ENCODE results near the gene RCE1.

The RCE1 gene

DNA sequence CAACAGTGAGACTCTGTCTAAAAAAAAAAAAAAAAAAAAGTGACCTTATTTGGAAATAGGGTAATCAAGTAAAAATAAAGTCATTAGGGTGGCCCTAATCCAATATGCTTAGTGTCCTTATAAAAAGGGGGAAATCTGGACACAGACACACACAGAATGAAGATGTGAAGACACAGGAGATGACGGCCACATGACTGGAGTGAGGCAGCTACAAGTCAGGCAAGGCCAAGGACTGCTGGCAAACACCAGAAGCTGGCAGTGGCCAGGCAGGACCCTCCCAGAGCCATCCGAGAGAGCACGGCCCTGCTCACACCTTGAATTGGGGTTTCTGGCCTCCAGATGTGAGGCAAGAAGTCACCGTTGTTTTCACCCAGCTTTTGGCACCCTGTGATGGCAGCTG, 42.2 kb downstream of the RCE1 start:
- DNase-seq (ENCODE audit: low read depth in 4 of 4, low spot score in 1 of 4): no peak

DNA sequence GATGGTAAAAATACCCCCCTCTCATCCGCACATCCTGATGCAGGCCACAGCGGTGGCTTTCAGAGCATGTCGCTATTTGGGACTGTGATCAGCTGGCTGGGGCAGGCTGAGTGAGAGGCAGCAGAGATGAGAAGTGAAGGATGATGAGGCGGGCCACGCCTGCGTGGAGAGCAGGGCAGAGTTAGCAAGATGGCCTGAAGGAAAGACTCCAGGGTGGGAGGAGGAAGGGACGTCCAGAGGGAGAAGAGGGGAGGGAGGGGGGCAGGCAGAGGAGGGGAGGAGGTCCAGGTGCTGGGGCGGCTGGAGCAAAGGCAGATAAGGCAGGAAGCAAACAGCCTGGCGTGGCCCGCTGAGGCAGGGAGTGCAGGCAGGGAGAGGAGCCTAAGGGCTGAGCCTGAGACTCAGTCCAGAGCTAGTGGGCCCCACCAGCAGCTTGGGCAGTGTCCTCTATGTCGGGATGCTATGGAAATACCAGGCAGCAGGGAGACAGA, 42.8 kb downstream of the RCE1 start:
- DNase-seq (ENCODE audit: low read depth in 4 of 4, low spot score in 1 of 4): no peak

DNA sequence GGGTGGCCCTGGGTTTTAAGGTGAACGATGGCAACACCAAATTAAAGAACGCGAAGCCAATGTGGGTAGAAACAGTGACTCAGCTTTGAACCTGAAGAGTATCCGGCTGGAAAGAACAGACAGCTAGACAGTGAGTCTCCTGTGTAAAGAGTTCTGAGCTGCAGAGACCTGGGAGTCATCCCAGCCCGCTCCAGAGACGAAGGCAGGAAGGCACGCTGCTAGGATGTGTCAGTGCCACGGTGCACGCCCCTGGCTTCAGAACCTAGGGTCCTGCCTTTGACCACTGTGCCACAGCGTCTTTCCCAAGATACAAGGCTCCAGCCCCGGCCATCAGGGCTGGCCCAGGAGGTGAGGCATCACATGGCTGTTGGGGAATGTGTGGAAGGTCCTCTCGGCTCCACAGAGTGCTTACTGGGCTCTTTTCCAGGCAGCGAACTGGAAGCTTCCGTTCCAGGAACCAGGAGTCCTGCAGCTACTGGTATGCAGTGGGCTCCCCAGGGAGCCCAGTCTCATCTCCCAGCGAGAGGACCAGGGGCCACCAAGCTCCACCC, 43.5 kb downstream of the RCE1 start:
- DNase-seq (ENCODE audit: low read depth in 4 of 4, low spot score in 1 of 4): no peak

DNA sequence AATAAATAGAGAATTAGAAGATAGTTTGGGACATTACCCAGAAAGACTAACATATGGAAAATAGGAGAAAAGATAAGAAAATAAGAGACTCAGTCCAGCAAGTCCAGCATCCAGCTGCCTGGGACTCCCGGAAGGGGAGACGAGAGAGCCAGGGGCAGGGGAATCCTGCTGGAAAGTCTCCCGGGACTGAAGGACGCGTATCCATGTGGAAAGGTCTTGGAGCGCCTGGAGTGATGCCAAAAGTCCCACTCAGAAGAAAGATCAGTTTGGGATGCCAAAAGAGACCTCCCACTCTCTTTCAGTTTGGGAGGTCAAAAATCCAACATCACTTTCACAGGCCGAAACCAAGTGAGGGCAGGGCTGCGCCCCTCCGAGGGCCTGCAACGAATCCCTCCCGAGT, 44.3 kb downstream of the RCE1 start:
- no peak for DNase-seq (ENCODE audit: low read depth in 4 of 4, low spot score in 1 of 4)

DNA sequence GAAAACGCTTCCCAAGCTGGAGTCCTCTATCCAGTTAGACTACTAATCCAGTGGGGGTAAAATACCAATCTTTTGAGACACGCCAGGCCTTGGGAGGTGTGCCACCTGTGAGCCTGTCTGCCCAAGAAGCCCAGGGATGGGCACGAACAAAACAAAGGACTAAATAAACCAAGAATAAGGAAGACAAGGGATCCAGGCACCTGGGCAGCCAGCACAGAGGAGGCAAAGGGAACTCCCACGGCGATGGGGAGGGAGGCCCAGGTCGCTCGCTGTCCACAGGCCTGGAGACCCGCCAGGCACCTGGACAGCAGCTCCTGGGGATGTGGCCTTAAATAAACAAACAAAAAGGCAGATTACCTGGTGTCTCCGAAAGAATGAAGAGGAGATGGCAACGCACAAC, 45.0 kb downstream of the RCE1 start:
- no peak for DNase-seq (ENCODE audit: low read depth in 4 of 4, low spot score in 1 of 4)

DNA sequence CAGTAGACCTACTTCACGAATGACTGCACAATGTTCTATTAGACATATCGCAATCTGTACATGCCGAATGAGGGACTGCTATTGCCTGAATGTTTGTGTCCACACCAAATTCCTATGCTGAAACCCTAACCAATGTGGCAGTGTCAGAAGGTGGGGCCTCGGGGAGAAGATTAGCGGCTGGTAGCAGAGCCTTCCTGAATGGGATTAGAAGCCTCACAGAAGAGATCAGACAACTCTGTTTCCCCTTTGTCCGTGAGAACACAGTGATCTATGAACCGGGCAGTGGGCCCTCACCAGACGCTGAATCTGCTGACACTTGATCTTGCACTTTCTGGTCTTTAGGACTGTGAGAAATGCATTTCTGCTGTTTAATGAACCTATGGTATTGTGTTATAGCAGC, 46.7 kb downstream of the RCE1 start:
- no peak for DNase-seq (ENCODE audit: low read depth in 4 of 4, low spot score in 1 of 4)

DNA sequence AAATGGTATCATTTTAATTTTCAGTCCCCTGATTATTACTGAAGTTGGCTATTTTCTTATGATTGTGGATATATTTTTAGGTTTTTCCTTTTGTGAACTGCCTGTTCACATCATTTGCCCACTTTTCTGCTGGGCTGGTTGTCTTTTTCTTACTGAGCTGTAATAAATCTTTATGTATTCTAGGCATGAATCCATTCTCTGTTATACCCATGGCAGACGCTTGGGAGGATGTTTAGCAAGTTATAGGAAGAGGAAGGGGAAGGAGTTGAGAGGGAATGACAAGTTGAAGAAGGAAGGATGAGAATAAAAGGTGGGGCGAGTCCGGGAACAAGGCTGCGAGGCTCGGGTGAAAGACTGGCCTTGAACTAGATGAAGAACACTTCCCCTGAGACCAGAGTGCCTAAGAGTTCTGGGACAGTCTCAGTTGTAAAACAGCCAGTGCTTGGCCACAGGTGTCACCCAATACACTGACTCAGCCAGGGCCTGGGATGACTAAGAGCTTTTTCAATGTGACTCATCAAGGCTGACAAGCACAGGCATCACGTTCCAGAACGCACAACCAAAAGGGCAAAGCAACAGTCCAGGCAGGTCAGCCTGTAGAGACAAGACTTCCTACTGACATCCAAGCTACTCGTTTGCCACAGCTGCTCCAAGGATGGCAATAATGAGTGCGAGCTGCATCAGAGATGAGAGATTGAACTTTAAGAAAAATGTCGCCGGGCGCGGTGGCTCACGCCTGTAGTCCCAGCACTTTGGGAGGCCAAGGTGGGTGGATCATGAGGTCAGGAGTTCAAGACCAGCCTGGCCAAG, 48.8 kb downstream of the RCE1 start:
- peak in 3 of 4 experiments; percentile 11 to 64 (median 29) for DNase-seq (ENCODE audit: low read depth in 4 of 4, low spot score in 1 of 4)

DNA sequence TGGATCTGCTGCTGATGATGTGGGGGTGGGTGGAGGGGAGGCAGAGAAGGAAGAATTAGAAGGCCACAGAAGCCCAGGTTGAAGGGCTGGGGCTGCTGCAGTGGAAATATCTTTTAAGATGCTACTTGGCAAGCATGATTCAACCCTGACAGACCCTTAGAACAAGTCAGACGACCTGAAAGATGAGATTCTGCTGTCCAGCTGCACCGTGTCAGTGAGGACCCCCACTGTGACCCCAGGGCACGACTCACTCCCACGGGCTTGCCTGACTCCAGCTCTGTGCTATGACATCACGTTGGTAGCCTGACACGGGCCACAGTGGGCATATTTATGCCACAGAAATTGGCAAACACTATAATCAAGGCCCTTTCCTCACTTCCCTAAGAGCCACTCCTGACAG, 49.7 kb downstream of the RCE1 start:
- no peak for DNase-seq (ENCODE audit: low read depth in 4 of 4, low spot score in 1 of 4)

DNA sequence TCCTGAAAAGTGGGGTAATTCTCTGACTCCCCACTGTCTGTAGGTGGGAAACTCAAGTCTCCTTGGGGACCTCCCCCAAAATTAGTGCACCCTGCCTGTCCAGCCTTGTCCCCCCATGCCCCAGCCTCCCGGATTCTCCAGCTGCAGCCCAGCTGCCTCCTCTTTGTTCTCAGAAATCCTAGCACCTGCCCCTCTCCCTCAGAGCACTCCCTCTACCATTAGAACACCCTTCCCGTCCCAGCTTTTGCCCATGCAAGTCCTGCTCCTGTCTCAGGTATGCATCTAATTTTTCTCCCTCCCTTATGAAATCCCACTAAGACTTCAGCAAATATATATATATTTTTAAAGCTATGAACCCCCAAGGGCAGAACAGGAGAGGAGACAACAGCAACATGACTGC, 50.9 kb downstream of the RCE1 start:
- DNase-seq (ENCODE audit: low read depth in 4 of 4, low spot score in 1 of 4): no peak

Measured in stimulated activated CD4-positive, alpha-beta T cell treated with anti-CD3 and anti-CD28 coated beads, Interleukin-1b, Interleukin-23, amount 100 ng/mL, for 24 hours (primary cell).